Posterior cingulate gyrus (tissue), 11 donors: Measurements from ENCODE around the gene NFATC3.

Experiments used
- DNase-seq, 10 donors: peaks; one replicate each; pipeline versions ENCODE4 v3.0.0 to v3.0.0-alpha.2; 2020 to 2021; ENCODE audit warnings: mixed read lengths in 3 of 10
- intact Hi-C: fragments of 100-400 bp; cut with DNase I; formaldehyde crosslinking; loops from one replicate; pipeline ENCODE4 v1.15.1; 2023

NFATC3 gene

DNA sequence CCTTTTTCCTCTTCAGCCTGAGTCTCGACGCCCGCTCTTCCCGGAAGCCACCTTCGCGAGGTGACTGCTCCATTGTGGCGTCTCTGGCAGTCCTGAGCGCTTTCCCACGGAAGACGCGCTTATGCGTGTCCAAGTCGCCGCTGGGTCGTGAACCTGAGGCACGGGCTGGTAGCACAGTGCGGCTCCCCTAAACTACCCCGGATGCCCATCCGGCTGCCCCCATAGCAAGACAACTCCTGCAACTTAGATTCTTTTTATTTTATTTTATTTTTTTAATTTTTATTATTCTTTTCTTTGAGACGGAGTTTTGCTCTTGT is 152.8 kb downstream of the NFATC3 start:
- intact Hi-C loops = no loop called here

DNA sequence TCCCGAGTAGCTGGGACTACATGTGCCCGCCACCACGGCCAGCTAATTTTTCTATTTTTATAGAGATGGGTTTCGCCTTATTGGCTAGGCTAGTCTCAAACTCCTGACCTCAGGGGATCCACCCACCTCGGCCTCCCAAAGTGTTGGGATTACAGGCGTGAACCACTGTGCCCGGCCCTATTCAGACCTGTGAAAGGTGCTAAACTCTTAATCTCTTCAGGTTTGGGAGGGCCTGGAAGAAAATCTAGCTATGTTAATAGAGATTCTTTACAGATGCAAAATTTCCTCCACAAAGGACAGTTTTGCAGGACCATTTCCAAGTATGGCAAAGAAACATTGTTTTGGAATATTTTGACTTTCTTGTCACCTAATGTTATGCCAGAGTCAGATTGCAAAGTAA is 156.9 kb downstream of the NFATC3 start:
- DNase-seq = peak in 2 of 10 donors; percentile 4 to 11
- intact Hi-C loops = loop anchor here (5.0 kb wide), 1 partner anchor 85 kb away; no protein-coding TSS in a partner anchor

More for the DNA sequence above, 152.8 kb downstream of the NFATC3 start:
- DNase-seq = peak in 1 of 10 donors; percentile 66

DNA sequence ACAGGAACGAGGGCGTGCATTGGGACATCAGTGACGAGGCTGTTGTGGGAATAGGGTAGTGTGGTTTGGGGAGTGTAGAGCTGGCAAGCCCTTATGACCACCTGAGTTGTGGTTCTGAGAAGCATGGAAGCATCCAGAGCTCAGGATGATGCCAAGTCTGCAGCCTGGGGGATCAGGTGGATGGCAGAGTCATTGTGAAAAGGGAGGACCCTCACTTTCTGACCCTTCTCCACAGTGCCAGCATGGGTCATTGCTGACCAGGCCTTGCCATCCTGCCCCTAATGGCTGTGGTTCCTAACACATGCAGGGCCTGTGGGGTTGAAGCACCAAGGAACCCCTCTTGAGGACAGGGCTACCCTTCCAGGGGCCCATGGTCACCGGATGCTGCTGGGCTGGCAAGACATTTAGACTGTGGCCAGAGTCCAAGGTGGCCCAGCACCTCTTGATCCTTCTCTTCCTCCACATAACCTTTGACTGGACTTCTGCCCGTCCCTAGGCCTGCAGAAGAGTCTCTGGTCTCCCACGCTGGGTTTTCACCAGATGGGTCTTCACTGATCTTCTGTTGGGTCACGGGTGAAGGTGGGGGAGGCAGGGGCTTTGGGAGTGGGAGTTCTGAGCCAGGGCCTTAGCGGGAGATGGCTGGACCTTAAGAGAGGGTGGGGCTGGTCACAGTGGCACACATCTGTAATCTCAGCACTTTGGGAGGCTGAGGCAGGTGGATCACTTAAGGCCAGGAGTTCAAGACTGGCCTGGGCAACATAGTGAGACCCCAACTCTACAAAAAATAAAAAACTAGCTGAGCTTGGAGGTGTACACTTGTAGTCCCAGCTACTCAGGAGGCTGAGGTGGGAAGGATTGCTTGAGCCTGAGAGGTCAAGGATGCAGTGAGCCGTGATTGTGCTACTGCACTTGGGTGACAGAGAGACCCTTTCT is 158.0 kb downstream of the NFATC3 start:
- intact Hi-C loops = loop anchor here (5.0 kb wide), 1 partner anchor 84 kb away; no protein-coding TSS in a partner anchor
- peak in 3 of 10 donors; percentile 33 to 59 (median 48) for DNase-seq

DNA sequence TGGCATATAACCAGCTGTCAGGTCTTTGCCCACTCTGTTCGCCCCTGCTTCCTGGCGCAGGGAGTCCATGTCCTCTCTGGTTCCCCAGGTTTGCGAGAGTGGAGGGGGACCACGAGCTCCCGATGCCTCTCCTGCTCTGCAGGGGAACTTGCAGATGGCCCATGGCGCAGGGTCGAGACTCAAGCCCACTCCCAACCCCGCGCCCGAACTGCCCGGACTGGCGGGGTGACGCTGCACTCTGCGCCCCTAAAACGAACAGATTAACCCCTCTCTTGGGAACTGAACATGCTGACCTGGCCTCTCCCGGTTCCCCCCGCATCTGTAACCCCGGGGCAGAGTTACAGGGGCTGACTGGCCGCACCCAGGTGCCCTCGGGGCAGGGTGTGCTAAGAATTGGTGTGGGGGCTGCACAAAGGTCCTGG is 159.3 kb downstream of the NFATC3 start:
- intact Hi-C loops = loop anchor here (2.0 to 5.0 kb wide), 2 partner anchors 66 to 83 kb away; partner anchors contain the start of genes PRMT7 and SLC7A6OS
- peak in 1 of 10 donors; percentile 64 for DNase-seq

DNA sequence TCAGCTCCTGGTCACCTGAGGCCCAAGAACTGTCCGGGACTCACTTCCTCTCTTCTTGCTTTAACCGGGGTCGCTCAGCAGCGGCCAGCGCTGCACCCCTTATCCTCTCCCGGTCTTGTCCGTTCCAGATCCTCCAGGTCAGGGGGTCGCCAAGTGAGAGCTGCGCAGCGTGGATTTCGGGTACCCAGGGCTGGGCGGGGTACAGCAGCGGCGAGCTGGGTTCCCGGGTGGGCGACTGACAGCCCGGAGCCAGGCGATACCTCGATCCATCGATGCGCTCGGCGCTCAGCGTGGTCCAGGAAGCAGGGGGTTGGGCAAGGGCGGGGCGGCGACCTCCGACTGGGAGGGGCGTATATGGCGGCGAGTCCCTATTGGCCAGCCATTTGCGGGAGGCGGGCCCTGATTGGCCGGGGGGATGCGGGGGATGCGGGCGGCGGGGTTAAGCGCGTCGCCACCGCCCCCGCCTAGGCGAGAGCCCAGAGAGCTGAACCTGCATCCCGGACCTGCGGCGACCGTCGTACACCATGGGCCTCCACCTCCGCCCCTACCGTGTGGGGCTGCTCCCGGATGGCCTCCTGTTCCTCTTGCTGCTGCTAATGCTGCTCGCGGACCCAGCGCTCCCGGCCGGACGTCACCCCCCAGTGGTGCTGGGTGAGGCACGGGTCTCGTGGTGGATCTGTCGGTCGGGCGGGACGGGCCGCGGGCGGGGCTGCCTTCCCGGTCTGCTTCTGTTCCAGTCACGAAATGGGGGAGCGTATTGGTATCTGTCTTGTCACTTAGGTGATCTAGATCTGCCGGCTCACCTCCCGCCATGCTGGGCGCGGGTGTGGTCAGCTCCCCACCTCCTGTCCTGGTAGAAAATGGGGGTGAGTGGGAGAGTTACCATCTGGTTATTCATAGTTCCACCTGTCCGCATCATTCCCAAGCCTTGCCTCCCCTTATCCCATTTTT is 160.0 kb downstream of the NFATC3 start, which contains the start of gene PLA2G15:
TSS of gene PLA2G15 (plus strand) at position 471 of the 951 bp plus-strand sequence. CDS start at position 525, 54 bp downstream.
- intact Hi-C loops = loop anchor here (2.0 to 5.0 kb wide), 2 partner anchors 66 to 82 kb away; partner anchors contain the start of genes PRMT7 and SLC7A6OS
- peak; percentile 95 to 99 (median 96) for DNase-seq

DNA sequence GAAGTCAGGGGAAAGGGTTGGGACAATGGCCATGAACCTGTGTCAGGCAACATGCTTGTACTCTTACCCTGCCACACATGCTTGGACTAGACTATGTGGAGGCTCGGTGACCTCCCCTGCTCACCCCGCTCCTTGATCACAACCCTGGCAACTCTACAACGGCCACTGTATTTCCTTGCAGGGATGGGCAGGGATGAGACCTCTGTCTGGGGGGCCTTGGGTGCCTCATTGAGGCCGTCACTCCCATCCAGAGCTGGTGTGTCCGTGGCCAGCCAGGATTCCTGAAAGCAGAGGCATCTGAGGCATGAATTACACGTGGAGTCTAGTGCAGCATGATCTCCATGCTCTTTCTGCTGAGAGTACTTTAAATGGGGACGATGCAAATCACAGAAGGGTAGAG is 161.0 kb downstream of the NFATC3 start:
- intact Hi-C loops = no loop called here
- DNase-seq = peak in 2 of 10 donors; percentile 14 to 72

DNA sequence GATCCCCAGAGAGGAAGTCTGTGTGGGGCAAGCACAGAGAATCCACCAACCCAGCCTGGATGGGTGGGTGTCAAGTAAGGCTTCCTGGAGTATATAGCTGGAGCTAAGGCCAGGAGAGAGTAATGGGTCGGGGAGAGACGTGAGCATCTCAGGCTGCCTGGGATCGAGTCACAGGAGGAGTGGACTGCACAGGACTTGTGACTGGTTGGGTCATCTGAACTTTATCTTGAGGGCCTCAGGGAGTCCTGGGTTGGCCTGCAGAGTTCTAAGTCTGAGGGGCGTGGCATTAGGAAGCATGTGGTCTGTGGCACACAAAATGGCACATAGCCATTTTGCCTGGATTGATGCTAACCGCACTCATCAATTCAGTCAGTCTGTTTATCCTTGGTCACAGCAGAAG is 161.5 kb downstream of the NFATC3 start:
- peak in 1 of 10 donors; percentile 33 for DNase-seq
- intact Hi-C loops = no loop called here

DNA sequence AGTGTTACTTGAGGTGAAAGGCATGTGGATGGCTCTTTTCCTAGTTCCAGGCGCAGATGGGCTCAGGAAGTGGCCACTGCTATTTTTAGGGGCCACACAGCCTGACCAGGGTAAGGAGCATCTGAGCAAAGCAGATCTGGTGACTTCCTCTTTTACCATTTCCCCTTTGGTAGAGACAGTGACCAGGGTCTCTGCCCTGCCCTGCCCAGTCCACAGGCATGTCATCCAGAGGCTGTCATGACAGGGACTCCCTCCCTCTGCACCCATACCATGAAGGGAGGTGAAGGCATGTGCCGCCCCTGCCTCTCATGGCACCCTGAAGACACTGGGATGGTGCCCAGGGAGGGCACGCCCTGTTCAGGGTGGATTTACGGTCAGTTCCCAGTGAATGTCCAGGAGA is 162.2 kb downstream of the NFATC3 start:
- DNase-seq = peak in 1 of 10 donors; percentile 75
- intact Hi-C loops = no loop called here

DNA sequence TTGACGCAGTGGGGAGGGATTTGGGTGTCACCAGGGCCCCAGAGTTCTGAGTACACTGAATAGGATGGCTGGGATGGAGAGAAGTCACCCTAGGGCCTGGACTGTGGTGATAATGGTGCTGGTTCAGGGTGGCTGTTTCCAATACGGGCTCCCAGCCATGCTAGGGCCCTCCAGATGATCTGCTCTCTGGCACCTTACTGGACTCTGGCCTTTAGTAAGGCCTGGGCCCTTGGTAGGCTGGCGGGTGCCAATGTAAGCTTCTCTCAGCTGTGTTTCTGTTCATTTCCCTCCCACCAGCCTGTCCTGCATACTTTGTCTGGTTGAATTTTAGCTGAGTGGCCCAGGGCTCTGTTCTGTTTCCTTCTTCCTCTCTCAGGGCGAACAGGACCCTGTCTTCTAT is 162.8 kb downstream of the NFATC3 start:
- intact Hi-C loops = no loop called here
- DNase-seq = no peak

DNA sequence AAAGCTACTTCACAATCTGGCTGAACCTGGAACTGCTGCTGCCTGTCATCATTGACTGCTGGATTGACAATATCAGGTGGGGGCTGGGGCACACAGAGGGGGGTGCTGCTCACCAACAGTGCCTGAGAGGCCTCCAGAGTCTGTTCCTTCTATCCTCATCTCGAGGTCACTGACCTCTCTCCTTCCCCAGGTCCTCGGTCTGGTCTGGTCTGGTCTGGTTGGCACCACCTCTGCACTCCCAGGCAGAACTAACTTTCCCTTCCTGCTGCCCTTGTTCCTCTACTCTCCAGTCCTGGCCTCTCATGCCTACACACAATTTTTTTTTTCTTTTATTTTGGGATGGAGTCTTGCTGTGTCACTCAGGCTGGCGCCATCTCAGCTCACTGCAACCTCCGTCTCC is 164.2 kb downstream of the NFATC3 start:
- peak in 1 of 10 donors; percentile 69 for DNase-seq
- intact Hi-C loops = no loop called here

DNA sequence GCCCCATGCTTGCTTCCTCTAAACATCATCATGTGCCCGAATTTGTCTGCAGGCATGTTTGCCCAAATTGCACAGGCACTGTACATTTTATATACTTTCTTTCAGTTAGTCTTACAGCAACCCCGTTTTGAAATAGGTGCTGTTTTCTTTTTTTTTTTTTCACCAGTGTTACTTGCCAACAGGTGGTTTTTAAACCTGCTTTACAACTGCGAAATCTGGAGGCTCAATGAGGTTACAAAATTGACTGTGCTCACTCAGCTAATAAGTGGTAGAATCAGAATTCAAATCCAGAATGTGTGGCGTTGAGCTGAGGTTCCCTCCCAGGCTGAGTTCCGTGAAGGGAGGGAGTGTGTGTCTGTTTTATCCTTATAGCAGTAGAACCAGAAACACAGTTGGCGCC is 165.8 kb downstream of the NFATC3 start:
- no peak for DNase-seq
- intact Hi-C loops = no loop called here

DNA sequence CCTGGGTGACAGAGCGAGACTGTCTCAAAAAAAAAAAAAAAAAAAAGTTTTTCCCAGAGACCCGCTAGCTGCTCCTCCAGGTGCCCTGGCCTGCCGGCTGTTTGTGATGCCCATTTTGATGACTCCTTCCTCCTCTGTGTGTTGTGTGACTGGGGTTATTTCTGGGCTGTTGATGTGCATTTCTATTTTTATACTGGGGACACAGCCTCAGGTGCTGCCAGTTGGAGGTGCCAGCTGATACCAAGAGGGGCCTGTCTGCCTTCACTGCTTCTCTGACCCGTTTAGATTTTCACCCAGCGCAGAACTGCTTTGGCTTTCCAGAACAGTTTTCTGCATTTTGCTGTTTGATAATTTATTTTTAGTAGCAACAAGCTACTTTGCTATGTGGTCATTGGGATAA is 166.7 kb downstream of the NFATC3 start:
- intact Hi-C loops = no loop called here
- DNase-seq = no peak

DNA sequence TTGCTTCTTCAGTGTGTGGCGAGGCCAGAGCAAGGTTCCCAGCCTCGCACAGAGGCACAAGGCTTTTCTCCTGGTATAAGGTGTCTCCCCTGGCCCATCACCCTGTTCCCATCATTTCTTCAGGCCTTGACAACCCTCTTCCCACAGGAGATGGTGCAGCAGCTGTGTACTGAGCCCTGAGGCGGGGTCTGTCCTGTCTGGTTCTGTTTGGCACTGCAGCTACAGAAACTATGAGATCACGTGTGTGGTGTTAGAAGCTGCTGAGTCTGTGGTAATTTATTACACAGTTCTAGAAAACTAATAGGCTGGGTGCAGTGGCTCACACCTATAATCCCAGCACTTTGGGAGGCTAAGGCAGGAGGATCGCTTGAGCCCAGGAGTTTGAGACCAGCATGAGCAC is 167.2 kb downstream of the NFATC3 start:
- DNase-seq = no peak
- intact Hi-C loops = no loop called here

DNA sequence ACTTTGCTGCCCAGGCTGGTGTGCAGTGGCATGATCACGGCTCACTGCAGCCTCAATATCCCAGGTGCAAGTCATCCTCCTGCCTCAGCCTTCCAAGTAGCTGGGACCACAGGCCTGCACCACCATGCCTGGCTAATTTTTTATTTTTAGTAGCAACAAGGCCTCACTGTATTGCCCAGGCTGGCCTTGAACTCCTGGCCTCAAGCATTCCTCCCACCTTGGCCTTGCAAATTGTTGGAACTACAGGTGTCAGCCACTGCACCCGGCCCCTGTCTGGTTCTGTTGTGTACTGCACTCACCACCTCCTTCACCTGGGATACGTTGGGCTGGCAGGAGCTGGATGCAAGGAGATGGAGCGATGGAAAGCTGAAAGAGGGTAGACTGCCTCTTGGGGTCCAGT is 168.6 kb downstream of the NFATC3 start:
- no peak for DNase-seq
- intact Hi-C loops = no loop called here

DNA sequence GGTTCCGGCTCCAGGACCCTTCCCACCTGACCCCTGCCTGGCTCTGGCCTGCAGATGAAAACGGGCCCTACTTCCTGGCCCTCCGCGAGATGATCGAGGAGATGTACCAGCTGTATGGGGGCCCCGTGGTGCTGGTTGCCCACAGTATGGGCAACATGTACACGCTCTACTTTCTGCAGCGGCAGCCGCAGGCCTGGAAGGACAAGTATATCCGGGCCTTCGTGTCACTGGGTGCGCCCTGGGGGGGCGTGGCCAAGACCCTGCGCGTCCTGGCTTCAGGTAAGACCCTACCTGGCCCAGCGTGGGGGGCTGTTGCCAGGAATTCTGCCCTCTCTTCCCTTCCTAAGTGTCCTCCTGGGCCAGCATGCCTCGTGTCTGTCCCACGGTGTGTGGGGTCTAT is 170.5 kb downstream of the NFATC3 start:
- no peak for DNase-seq
- intact Hi-C loops = no loop called here

DNA sequence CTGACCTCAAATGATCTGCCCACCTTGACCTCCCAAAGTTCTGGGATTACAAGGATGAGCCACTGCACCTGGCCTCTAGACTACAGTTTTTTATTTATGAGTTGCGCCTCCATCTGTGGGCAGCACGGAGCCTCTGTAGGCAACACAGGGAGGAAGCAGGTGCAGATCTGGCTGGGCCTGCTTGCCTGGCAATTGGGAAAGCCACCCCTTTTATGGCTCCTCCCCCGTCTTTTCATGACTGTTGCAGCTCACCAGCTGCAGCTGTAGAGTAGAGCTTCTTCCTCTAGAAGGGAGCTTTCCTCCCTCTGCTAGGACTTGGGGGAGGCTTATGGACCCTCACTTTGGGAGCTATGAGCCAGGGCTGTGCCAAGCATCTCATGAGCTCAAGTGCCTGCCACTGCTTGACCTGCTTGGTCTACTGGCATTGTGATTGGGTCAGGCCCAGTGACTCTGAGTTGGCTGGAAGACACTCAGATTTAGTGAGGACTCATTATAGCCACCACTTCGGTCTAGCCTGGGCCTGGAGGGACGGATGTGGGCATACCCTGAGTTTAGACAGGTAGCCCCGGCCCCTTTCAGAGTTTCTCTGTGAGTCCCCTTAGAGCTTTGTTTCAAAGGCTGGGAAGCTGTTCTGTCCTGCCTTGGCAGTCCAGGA is 172.2 kb downstream of the NFATC3 start:
- peak in 7 of 10 donors; percentile 42 to 91 (median 73) for DNase-seq
- intact Hi-C loops = no loop called here

DNA sequence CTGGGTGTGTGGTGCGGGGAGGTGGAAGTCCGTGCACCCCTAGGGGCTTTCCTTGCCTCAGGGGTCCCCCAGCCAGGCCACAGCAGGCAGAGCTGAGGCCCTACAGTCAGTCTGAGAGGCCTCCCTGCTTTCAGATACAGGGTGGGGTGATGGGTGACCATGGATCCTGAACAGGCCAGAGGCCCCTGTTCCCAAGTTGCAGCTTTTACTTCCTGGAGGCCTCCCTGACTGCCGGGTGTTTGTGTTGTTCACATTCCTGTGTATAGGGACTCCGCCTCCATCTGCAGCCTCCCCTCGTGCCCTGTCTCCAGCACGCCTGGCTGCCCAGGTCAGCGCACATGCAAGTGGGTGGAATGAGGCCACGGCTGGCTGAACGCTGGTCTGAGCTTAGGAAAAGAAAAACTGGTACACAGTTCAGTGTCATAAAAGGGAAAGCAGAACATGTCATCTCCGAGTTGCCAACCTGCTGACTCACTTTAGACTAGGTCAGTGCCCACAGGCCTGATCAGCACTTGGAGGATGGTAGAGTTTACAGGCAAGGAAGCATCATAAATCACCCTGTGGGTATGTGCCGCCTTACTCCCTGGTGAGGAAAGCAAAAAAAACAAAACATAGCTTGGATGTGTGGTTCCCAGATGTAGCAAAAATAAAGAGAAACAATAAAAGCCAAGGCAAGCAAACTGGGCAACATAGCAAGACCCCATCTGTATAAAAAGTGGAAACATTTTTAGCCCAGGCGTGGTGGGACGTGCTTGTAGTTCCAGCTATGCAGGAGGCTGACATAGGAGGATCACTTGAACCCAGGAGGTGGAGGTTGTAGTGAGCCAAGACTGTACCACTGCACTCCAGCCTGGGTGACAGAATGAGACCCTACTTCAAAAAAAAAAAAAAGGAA is 173.0 kb downstream of the NFATC3 start:
- intact Hi-C loops = no loop called here
- peak in 1 of 10 donors; percentile 83 for DNase-seq

DNA sequence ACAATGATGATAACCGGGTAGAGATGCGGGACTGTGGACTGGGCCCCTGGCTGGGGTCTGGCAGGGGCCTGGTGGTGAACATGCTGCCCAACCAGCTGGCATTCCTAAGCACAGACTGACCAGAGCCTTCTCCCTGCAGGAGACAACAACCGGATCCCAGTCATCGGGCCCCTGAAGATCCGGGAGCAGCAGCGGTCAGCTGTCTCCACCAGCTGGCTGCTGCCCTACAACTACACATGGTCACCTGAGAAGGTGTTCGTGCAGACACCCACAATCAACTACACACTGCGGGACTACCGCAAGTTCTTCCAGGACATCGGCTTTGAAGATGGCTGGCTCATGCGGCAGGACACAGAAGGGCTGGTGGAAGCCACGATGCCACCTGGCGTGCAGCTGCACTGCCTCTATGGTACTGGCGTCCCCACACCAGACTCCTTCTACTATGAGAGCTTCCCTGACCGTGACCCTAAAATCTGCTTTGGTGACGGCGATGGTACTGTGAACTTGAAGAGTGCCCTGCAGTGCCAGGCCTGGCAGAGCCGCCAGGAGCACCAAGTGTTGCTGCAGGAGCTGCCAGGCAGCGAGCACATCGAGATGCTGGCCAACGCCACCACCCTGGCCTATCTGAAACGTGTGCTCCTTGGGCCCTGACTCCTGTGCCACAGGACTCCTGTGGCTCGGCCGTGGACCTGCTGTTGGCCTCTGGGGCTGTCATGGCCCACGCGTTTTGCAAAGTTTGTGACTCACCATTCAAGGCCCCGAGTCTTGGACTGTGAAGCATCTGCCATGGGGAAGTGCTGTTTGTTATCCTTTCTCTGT is 174.0 kb downstream of the NFATC3 start:
- intact Hi-C loops = no loop called here
- peak in 1 of 10 donors; percentile 75 for DNase-seq
